Neuronal stem cell (in vitro differentiated cells): Measurements from ENCODE around the gene CACTIN.
A peak's percentile ranks its signal among the peaks of the same experiment; 100 is the strongest.
"Not testable (repeated sequence)": the region's sequence is repeated elsewhere in the genome, so short reads cannot be mapped to it uniquely, and the experiment has no call there.

ENCODE experiments used
- DNase-seq: peaks from one replicate; pipeline ENCODE4 v3.0.0-alpha.2; 2013; ENCODE audit warnings: low spot score
- H2AFZ ChIP-seq: one replicate; pipeline ENCODE4 v1.6.1; 2013; ENCODE audit warnings: mild to moderate bottlenecking, low read length, inconsistent platforms
- H2AK5ac ChIP-seq: 2 replicates; pipeline ENCODE4 v1.6.1; 2013; ENCODE audit warnings: low read depth, mild to moderate bottlenecking, inconsistent platforms, low read length, moderate library complexity, mixed read lengths
- H2BK120ac ChIP-seq: 2 replicates; pipeline ENCODE4 v1.6.1; 2013; ENCODE audit warnings: low read depth, mild to moderate bottlenecking, inconsistent platforms, low read length, moderate library complexity, mixed read lengths
- H2BK12ac ChIP-seq: one replicate; pipeline ENCODE4 v1.6.1; 2013; ENCODE audit warnings: low read length, inconsistent platforms
- H2BK15ac ChIP-seq: 2 replicates; pipeline ENCODE4 v1.6.1; 2013; ENCODE audit warnings: mild to moderate bottlenecking, low read length, inconsistent platforms, mixed read lengths
- H2BK5ac ChIP-seq: one replicate; pipeline ENCODE4 v1.6.1; 2013; ENCODE audit warnings: inconsistent platforms, mild to moderate bottlenecking, low read length, moderate library complexity
- H3K14ac ChIP-seq: one replicate; pipeline ENCODE4 v1.6.1; 2013; ENCODE audit warnings: low read length, inconsistent platforms
- H3K18ac ChIP-seq: 2 replicates; pipeline ENCODE4 v1.6.1; 2013; ENCODE audit warnings: low read length, inconsistent platforms
- H3K23ac ChIP-seq: 2 replicates; pipeline ENCODE4 v1.6.1; 2013; ENCODE audit warnings: low read depth, mild to moderate bottlenecking, mixed read lengths, low read length, inconsistent platforms; ENCODE audit not compliant: poor library complexity
- H3K27ac ChIP-seq: replicated peaks from 3 replicates; pipeline ENCODE4 v1.5.1; 2013; ENCODE audit warnings: low read length, inconsistent platforms
- H3K27me3 ChIP-seq, 3 experiments: 2 replicates each; pipeline ENCODE4 v1.6.1; 2013; ENCODE audit warnings: low read length in 3 of 3, mild to moderate bottlenecking in 2 of 3, inconsistent platforms in 1 of 3, low read depth in 1 of 3, mixed read lengths in 1 of 3, moderate library complexity in 1 of 3; ENCODE audit not compliant: control insufficient read depth in 3 of 3, insufficient read depth in 3 of 3
- H3K36me3 ChIP-seq, 2 donors: replicated peaks in 1 of 2; 2 replicates each; pipeline ENCODE4 v1.6.1; 2013; ENCODE audit warnings: low read length in 2 of 2; ENCODE audit not compliant: control insufficient read depth in 2 of 2, insufficient read depth in 2 of 2
- H3K4ac ChIP-seq: 2 replicates; pipeline ENCODE4 v1.6.1; 2013; ENCODE audit warnings: inconsistent platforms, mild to moderate bottlenecking, low read length, moderate library complexity
- H3K4me1 ChIP-seq, 2 donors: 1 replicate in 1 of 2; 2 replicates in 1 of 2; pipeline ENCODE4 v1.6.1; 2013; ENCODE audit warnings: low read length in 2 of 2, low read depth in 1 of 2; ENCODE audit not compliant: control insufficient read depth in 2 of 2, insufficient read depth in 1 of 2
- H3K4me2 ChIP-seq: one replicate; pipeline ENCODE4 v1.6.1; 2013; ENCODE audit warnings: mild to moderate bottlenecking, low read length, inconsistent platforms; ENCODE audit not compliant: insufficient read depth, poor library complexity, severe bottlenecking
- H3K4me3 ChIP-seq, 2 donors: 2 replicates each; pipeline ENCODE4 v1.5.1; 2013; ENCODE audit warnings: low read length in 2 of 2, mild to moderate bottlenecking in 2 of 2, inconsistent platforms in 1 of 2, moderate library complexity in 1 of 2
- H3K79me1 ChIP-seq: one replicate; pipeline ENCODE4 v1.6.1; 2013; ENCODE audit warnings: low read depth, mild to moderate bottlenecking, inconsistent platforms, low read length, moderate library complexity
- H3K9ac ChIP-seq: one replicate; pipeline ENCODE4 v1.6.1; 2013; ENCODE audit warnings: mild to moderate bottlenecking, low read depth, low read length, inconsistent platforms; ENCODE audit not compliant: poor library complexity
- H3K9me3 ChIP-seq, 2 donors: replicated peaks in 1 of 2; 2 replicates each; pipeline versions ENCODE3 to v1.6.1; 2013; ENCODE audit warnings: low read length in 2 of 2, mild to moderate bottlenecking in 2 of 2, inconsistent platforms in 1 of 2, low read depth in 1 of 2, mixed read lengths in 1 of 2, moderate library complexity in 1 of 2; ENCODE audit not compliant: control insufficient read depth in 2 of 2, insufficient read depth in 1 of 2
- H4K8ac ChIP-seq: one replicate; pipeline ENCODE4 v1.6.1; 2013; ENCODE audit warnings: low read depth, mild to moderate bottlenecking, inconsistent platforms, low read length, moderate library complexity
- H4K91ac ChIP-seq: one replicate; pipeline ENCODE4 v1.6.1; 2013; ENCODE audit warnings: low read length, low read depth, mild to moderate bottlenecking, inconsistent platforms; ENCODE audit not compliant: poor library complexity
- WGBS, 2 donors: extraction: QIAGEN DNeasy Blood & Tissue Kit; methylation state at CpG; one replicate each; pipeline ENCODE4 v1.1.7; 2013; ENCODE audit warnings: missing lambda C conversion rate in 2 of 2, mixed read lengths in 1 of 2; ENCODE audit not compliant: insufficient read length in 2 of 2, insufficient replicate concordance in 1 of 2; ENCODE audit errors: extremely low coverage in 2 of 2; 5-methylcytosine and 5-hydroxymethylcytosine counted together

CACTIN gene

DNA sequence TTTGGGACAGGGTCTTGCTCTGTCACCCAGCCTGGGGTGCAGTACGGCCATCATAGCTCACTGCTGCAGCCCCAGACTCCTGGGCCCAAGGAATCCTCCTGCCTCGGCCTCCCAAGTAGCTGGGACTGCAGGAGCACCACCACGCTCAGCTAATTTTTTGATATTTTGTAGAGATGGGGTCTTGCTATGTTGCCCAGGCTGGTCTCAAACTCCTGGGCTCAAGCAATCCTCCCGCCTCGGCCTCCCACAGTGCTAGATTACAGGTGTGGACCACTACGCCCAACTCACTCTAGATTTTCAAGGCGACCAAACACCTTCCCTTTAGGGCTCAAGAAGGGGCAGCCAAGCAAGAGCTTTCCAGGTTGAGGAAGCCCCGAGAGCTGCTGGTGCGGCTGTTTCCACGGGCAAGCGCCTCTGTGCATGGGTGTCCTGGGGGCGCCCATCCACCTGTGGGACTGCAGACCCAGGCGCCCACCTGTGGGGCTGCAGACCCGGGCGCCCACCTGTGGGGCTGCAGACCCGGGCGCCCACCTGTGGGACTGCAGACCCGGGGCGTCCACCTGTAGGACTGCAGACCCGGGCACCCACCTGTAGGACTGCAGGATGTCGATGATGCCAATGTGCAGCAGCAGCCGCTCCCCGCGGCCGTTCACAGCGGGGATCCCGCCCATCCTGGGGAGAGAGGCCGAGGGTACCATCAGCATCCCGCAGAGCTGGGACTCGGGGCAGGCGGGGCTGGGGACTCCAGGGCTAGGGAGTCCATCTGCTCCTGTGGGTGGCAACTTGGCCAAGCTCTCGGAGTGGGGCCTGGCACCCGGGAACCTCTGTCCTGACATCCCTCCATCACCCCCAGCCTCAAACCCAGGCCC is 21.7 kb upstream of the CACTIN start:
- no CpG with 5 or more reads among the region's 33 CpGs for WGBS, 2 donors

DNA sequence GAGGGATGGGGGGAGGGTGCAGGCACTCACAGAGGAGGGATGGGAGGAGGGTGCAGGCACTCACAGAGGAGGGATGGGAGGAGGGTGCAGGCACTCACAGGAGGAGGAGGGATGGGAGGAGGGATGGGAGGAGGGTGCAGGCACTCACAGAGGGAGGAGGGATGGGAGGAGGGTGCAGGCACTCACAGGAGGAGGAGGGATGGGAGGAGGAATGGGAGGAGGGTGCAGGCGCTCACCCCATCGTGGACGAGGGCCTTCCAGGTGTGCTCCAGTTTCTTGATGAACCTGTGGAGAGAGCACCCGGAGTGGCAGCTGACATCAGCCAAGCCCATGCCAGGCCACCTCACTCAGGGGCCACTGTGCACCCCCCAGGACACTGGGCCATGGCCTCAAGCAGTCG is 20.5 kb upstream of the CACTIN start:
- not testable (repeated sequence) for H2BK15ac ChIP-seq, H2BK12ac ChIP-seq, H2AFZ ChIP-seq, H3K4ac ChIP-seq, H3K4me2 ChIP-seq, H4K8ac ChIP-seq, H2BK120ac ChIP-seq, H3K27ac ChIP-seq, H3K27me3 ChIP-seq, H3K18ac ChIP-seq, H2AK5ac ChIP-seq, H3K9me3 ChIP-seq, H3K79me1 ChIP-seq, H3K4me3 ChIP-seq, H3K14ac ChIP-seq, H3K23ac ChIP-seq, DNase-seq, H3K9ac ChIP-seq, H4K91ac ChIP-seq, H3K4me1 ChIP-seq, H2BK5ac ChIP-seq
- WGBS, 2 donors: no CpG with 5 or more reads among the region's 5 CpGs
- H3K36me3 ChIP-seq: peaks cover 15 to 36% of the 10 kb centered on the region in 2 donors

More for the DNA sequence above, 21.7 kb upstream of the CACTIN start:
- no peak overlapping the region for H2BK5ac ChIP-seq
- no peak overlapping the region for H3K14ac ChIP-seq
- H2BK12ac ChIP-seq: no peak overlapping the region
- no peak overlapping the region for H3K4me3 ChIP-seq
- H4K91ac ChIP-seq: no peak overlapping the region
- no peak overlapping the region for H2AFZ ChIP-seq
- H2AK5ac ChIP-seq: no peak overlapping the region
- no peaks in the 10 kb centered on the region for H3K27me3 ChIP-seq
- no peak overlapping the region for H4K8ac ChIP-seq
- no peaks in the 10 kb centered on the region for H3K9me3 ChIP-seq
- H2BK120ac ChIP-seq: no peak overlapping the region
- H3K4me2 ChIP-seq: no peak overlapping the region
- H3K9ac ChIP-seq: no peak overlapping the region
- H3K36me3 ChIP-seq: peaks cover 22 to 45% of the 10 kb centered on the region in 2 donors
- H3K27ac ChIP-seq: no peak overlapping the region
- no peak overlapping the region for H3K23ac ChIP-seq
- H2BK15ac ChIP-seq: no peak overlapping the region
- H3K18ac ChIP-seq: no peak overlapping the region
- no peak for DNase-seq
- no peak overlapping the region for H3K4ac ChIP-seq
- no peaks in the 10 kb centered on the region for H3K4me1 ChIP-seq
- peaks cover 6% of the 10 kb centered on the region for H3K79me1 ChIP-seq

DNA sequence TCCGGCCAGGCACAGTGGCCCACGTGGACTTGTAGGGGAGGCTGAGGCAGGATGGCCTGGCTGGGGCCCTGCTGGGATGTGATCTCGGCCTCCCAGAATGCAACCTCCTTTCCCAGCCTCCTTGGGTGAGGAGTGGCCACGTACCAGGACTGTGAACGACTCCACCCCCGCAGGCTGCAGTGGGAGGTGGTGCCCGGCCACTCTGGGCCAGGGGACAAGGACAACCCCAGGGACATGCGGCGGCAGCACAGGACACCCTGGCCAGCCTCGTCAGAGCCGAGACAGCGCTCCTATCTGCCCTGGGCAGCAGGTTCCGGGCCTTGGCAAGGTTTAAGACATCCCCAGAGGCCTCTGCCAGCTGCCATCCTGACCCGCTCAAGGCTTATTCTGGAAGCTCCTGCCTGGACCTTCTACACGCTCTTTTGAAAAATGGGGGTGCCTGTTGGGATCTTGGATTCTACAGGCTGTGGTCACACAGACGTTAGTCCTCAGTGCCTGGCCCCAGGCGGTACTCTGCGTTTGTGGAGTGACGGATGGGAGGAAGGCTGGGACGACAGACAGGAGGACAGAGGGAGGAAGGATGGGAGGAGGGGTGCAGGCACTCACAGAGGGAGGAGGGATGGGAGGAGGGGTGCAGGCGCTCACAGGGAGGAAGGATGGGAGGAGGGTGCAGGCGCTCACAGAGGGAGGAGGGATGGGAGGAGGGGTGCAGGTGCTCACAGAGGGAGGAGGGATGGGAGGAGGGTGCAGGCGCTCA is 19.9 kb upstream of the CACTIN start:
- WGBS, 2 donors: no CpG with 5 or more reads among the region's 23 CpGs
- Histone ChIP-seq H4K8ac (no peak overlapping the region), H3K4ac (no peak overlapping the region), H4K91ac (no peak overlapping the region), H3K79me1 (peaks cover 6% of the 10 kb centered on the region), H3K9ac (no peak overlapping the region), H2AFZ (no peak overlapping the region), H3K9me3 (no peaks in the 10 kb centered on the region), H3K4me1 (no peaks in the 10 kb centered on the region), H3K14ac (no peak overlapping the region), H2BK12ac (no peak overlapping the region), H3K4me2 (no peak overlapping the region), H3K18ac (no peak overlapping the region), H2BK15ac (no peak overlapping the region), H2BK120ac (no peak overlapping the region), H3K36me3 (peaks cover 15 to 37% of the 10 kb centered on the region in 2 donors), H2BK5ac (no peak overlapping the region), H3K23ac (peak overlapping the region; percentile 67), H3K27ac (no peak overlapping the region), H3K4me3 (no peak overlapping the region), H2AK5ac (no peak overlapping the region), H3K27me3 (no peaks in the 10 kb centered on the region)
- no peak for DNase-seq

DNA sequence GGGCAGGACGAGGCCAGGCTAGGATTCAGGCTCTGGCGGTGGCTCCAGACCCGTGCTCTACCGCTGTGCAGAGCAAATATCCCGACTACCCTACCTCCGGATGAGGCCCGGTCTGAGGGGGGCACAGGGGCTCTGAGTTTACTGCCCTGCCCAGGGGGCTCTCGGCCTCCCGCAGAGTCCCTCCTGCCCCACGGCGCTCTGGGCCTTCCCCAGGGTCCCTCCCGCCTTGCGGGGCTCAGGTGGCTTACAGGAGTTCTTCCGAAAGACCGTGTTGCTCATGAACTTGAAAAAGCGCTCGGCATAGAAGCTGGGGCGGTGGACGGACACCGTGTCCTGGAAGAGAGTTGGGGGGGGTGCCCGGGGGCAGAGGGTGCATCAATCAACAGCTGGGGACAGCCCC is 19.1 kb upstream of the CACTIN start:
- Histone ChIP-seq H2AK5ac (no peak overlapping the region), H3K27me3 (no peaks in the 10 kb centered on the region), H3K27ac (no peak overlapping the region), H3K4ac (no peak overlapping the region), H3K9ac (no peak overlapping the region), H3K23ac (no peak overlapping the region), H2BK15ac (no peak overlapping the region), H4K8ac (no peak overlapping the region), H4K91ac (no peak overlapping the region), H2BK5ac (no peak overlapping the region), H3K4me1 (no peaks in the 10 kb centered on the region), H3K36me3 (peaks cover 13 to 35% of the 10 kb centered on the region in 2 donors), H3K79me1 (peaks cover 3% of the 10 kb centered on the region), H3K4me2 (no peak overlapping the region), H2BK120ac (no peak overlapping the region), H3K9me3 (no peaks in the 10 kb centered on the region), H3K18ac (no peak overlapping the region), H2AFZ (no peak overlapping the region), H3K14ac (no peak overlapping the region), H3K4me3 (peak overlapping the region in 1 of 2 donors; percentile 65), H2BK12ac (no peak overlapping the region)
- DNase-seq: no peak
- WGBS, 2 donors: no CpG with 5 or more reads among the region's 21 CpGs
